Activated CD4-positive, alpha-beta T cell treated with anti-CD3 and anti-CD28 coated beads, Interleukin-2, amount 50 U/mL, for 4 hours (primary cell): ENCODE results near the gene OR5K4.

Source experiments
- DNase-seq, 2 experiments: peaks; one replicate each; pipeline ENCODE4 v3.0.0-alpha.2; 2020

Gene OR5K4

GRCh38 chr3:98353554-98353953 is at the start of gene OR5K4:
TSS of gene OR5K4 (plus strand) at chr3:98353854. CDS start at chr3:98353854, 0 bp downstream.
- no peak for DNase-seq

- DNase-seq = no peak
Measured at GRCh38 chr3:98322101-98322500, 31.6 kb upstream of the OR5K4 start.

- DNase-seq = no peak
Measured at GRCh38 chr3:98322686-98323085, 31.0 kb upstream of the OR5K4 start.

DNA sequence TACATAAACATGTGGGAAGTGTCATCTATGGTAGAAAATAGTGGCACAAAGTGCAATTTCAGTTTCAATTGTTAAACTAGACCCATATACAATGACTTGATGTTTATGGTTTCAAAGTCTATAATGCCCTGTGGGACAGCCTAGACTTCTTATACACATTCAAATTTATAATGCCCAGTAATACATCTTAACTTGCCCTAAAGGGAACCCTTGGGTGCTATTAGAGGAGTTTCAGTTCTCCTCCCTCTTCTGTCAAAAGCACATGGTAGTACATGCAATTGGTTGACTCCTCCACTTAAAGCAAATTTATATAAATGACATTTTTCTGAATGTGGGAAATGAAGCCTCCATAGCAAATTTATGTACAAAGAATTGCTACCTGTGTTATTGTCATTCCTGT is 30.2 kb upstream of the OR5K4 start:
- no peak for DNase-seq

- no peak for DNase-seq
Measured at GRCh38 chr3:98325055-98325454, 28.6 kb upstream of the OR5K4 start.

- DNase-seq = no peak
Measured at GRCh38 chr3:98326105-98326893, 27.4 kb upstream of the OR5K4 start.

- no peak for DNase-seq
Measured at GRCh38 chr3:98326945-98327344, 26.7 kb upstream of the OR5K4 start.

- DNase-seq = no peak
Measured at GRCh38 chr3:98328933-98329332, 24.7 kb upstream of the OR5K4 start.

- DNase-seq = peak; percentile 26 to 29
Measured at GRCh38 chr3:98329392-98330124, 24.1 kb upstream of the OR5K4 start.

GRCh38 chr3:98331329-98331728 is 22.3 kb upstream of the OR5K4 start:
- DNase-seq = no peak

DNA sequence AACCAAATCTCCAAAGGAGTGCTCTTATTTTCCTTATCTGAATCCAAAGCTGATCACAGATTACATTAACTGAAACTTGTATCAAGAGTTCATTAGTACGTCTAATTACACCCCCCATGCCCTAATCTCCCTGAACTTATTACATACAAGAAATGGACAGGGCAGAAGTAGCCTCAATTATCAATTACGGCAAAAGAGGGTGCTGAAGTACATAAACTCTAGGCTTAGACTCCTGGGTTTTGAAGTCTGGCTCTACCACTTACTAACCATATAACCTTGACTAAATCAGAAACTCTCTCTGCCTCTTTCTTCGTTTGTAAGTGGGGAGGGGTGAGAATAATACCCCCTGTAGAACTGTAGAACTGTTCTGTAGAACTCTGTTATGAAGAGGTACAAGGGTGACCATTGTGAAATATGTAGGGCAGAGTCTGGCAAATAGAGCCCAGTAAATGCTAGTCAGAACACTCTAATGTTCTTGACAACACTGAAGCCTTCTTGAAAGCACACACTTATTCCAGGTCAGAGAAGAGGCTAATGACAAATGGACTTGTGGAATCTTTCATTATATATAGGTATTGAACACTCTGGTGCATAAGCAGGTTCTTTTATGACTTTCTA is 19.6 kb upstream of the OR5K4 start:
- DNase-seq = peak in 1 of 2 experiments; percentile 2

DNA sequence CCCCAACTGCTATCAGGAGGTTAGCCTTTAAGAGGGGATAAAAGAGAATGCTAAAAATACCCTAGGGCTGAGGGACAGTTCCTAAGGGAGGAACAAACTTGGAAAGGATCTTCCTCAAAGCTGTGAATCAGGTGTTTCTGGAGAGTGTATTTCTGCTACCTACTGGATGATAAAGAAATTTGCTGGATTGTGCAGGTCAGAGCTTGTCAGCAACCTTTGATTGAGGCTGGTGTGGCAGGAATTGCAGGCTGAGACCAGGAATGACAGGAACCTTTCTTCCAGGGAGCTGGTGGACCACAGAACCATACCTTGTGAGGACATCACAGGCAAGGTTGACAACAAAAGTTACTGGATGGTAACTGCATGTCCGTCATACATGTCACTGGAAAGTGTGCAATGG is 14.6 kb upstream of the OR5K4 start:
- no peak for DNase-seq

GRCh38 chr3:98341758-98342157 is 11.9 kb upstream of the OR5K4 start:
- no peak for DNase-seq

- peak in 1 of 2 experiments; percentile 4 for DNase-seq
Measured at GRCh38 chr3:98343647-98344507, 9.8 kb upstream of the OR5K4 start.

GRCh38 chr3:98350082-98350481 is 3.6 kb upstream of the OR5K4 start:
- DNase-seq = no peak

GRCh38 chr3:98359250-98359649 is 5.6 kb downstream of the OR5K4 start:
- no peak for DNase-seq

GRCh38 chr3:98359993-98360675 is 6.5 kb downstream of the OR5K4 start:
- no peak for DNase-seq

DNA sequence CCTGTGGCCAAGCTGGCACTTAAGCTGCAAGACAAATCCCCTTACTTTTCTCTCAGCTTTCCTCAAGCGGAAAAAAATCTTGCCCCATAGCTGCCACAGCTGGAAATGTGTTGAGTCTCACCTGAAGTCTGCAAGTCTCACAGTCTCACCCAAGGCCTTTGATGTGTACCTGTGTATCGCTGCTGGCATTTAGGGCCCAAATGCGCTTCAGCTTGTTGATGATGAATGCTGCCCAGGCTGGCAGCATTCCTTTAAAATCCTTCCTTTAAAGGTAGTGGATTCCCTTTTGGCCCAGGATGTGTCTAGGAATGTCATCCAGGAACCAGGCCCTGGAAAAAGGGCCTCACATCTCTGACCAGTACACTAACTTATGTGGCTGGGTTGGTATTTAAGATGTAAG is 7.0 kb downstream of the OR5K4 start:
- DNase-seq = no peak

DNA sequence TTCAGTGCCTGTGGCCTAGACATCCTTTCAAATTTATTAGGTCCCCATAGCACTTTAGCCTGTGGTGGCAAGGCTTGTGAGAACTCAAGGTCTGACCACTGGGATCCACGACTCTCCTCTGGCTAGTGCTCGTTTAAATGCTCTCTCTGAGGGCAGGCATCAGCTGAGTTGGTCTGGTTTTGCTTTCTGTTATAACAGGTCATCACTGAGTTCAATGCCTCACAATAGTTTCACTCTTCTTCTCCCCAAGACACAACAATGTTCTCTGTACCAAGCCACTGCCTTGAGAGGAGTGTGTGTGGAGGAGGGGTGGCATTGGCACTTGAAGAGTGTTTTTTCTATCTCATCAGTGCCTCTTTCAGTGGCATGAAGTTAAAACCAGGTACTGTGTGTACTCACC is 7.6 kb downstream of the OR5K4 start:
- no peak for DNase-seq

GRCh38 chr3:98367464-98368246 is 14.0 kb downstream of the OR5K4 start:
- DNase-seq = no peak

GRCh38 chr3:98371186-98371585 is 17.5 kb downstream of the OR5K4 start:
- no peak for DNase-seq
